GM19193 (cell line): ENCODE measurements around the gene PITPNC1.

Experiments used
- POLR2A ChIP-seq: IDR thresholded peaks from 4 replicates; pipeline ENCODE4 v1.6.1; 2011; ENCODE audit not compliant: insufficient read depth, insufficient read length; ENCODE audit errors: extremely low read depth

The PITPNC1 gene

DNA sequence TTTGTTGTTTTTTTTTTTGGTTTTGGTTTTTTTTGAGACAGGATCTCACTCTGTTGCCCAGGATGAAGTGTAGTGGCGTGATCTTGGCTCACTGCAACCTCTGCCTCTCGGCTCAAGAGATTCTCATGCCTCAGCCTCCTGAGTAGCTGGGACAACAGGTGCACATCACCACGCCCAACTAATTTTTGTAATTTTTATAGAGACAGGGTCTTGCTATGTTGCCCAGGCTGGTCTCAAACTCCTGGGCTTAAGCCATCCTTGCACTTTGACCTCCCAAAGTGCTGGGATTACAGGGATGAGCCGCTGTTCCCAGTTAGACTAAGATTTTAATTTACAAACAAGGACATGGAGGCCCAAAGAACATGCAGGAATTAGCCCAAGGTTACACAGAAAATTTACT, 248.9 kb downstream of the PITPNC1 start:
- no peak for TF ChIP-seq POLR2A

DNA sequence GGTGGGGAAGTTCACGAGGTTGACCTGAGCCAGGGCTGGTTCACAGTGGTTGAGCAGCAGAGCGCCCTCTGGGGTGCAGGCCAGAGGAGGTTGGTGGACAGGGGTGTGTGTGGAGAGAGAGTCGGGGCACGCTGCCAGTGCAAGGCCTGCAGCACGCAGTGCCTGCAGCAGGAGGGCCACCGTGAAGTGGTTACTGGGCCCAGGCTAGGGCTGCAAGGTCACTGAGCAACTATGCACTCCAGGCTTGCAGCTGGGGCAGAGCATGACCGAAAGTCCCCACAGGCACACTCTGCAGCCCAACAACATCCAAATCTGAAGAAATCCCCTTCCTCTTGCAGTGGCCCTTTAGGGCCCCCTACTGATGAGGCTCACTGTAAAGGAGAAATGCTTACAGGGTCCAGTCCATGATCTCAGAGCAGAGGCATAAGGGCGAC, 251.5 kb downstream of the PITPNC1 start:
- no peak for TF ChIP-seq POLR2A

DNA sequence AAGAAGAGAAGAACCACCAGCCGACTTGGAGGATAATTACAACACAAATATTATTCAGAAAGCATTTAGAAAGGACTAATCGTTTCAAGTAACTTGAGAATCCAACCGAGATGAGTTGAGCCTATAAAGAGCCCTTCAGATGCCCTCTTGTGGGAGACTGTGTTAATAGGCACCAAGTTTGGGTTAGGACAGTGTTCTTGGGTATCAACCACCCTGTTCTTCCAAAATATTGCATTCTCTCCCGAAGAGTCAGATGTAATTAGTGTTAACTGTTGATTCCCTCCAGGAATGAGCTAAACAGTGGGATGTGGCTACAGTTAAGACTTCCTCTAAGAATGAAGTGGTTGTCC, 252.9 kb downstream of the PITPNC1 start:
- TF ChIP-seq POLR2A: no peak

DNA sequence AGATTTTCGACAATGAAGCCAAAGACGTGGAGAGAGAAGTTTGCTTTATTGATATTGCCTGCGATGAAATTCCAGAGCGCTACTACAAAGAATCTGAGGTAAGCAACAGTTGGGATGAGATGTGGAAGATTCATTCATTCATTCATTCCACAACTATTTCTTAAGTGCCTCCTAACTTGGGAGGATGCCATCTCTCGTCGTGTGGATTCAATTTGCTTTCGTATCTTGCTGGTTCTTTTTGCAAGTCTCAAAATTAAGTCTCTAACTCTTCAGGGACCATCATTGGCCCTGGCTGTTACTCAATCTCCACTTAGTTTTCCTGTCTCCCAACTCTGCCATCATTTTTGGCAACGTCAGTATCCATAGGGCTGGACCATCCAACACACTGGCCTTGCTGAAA, 255.1 kb downstream of the PITPNC1 start:
- TF ChIP-seq POLR2A: no peak

DNA sequence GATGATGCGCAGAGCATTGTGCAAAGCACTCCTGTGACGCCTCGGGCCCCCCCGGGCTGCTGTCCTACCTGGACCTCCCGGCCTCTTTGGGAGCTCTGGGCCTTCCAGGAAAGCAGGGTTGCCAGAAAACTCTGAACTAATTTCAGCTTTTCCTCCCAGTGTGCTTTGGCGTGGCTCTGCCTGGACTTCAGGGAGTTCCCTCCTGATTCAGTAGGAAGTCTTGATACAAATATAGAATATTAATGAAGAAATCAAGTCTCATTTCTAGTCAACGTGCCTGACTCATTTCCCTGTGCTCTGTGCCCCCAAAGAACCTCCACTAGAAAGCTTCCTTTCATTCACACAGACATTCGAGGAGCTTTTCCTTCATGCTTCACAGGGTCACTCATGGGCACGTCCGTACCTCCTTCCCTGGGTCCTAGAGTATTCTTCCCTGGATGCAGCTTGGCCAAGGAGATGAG, 256.7 kb downstream of the PITPNC1 start:
- no peak for TF ChIP-seq POLR2A

DNA sequence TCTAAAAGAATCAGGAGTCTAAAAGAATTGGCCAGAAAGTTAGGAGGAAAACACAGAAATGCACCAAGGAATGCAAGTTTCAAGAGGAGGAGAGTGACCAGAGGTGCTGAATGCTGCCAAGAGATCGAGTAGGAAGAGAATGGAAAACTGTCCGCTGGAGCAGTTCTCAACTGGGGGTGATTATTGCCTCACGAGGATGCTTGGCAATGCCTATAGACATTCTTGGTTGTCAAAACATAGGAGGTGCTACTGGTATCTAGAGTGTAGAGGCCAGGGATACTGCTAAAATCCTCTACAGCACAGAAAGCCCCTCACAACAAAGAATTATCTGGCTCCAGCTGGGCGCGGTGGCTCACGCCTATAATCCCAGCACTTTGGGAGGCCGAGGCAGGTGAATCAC, 258.6 kb downstream of the PITPNC1 start:
- TF ChIP-seq POLR2A: no peak

DNA sequence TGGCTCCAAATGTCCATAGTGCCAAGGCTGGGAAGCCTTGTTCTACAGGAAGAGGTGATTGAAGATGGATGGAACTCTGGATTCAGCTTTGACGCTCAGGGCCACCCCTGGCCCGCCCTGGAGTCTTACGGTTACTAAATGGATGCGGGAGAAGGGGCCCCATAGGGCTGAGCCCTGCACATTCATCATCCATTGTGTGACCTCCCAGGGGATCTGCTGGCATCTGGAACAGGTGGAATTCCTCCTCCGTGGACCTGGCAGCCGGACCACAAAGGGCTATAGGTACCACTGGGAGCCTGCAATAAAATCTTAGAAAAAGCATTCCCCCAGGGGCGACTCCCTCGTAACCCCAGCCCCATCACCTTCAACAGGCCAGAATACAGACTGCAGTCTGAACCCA, 259.2 kb downstream of the PITPNC1 start:
- TF ChIP-seq POLR2A: no peak

DNA sequence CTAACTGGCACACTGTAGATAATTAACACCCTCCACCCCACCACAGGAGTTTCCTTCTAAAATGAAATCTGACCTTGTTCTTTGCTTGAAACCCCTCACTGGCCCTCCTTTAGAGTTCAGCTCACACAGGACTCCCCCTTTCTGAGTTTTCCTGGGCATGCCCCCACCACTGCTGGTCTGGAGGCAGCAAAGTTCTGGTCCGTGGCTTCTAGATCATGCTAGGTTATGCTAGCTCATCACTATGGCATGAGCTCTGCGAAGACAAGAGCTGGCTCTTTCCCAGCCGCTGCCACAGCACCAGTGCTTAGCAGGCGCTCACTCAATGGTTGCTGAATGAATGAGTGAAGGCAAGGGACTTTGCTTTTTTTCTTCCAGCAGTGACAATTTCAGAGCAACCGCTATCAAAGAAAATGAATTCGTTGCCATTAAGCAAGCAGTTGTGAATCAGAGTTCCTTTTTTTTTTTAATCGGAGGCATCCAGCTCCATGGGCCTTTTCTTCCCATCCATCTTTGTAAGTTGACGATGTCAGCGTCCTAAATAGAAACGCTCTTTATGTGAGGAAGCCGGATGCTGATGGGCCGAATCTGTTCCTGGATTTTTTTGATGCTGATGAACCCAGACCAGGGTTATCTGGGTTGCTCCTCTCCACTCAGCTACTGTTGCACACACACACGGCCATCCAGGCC, 259.9 kb downstream of the PITPNC1 start:
- TF ChIP-seq POLR2A: no peak

DNA sequence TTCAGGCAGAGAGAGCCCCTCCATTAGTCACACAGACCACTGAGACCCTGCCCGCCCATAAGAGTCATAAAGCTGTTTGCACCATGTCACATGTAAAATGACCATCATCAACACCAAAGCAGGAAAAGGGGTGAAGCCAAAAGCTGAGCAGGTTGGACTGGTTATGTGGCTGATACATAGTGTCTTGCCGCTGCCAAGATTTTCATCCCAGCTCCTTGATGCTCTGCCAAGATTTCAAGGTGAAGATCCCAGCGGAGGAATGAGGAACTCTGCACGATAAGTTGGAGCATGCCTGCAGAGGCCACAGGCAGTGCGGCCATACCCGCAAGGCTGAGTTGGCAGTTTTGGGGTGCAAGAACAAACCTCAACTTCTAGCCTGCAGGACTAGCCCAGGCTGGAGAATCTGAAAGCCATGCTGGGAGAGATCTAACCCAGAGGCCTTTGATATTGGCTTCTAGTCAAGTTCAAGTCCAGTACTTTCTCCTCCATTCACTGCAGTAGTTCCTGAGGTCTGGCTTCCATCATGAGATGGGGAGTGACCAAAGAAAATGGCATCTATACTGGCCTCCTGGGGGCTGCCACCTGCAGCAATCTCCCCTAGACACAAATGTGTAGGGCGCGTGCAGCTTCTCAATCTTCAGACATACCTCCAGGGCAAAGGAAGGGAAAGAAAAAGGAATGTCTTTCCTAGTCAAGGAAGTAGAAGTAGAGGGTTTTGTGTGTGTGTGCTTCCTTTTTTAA, 261.0 kb downstream of the PITPNC1 start:
- no peak for TF ChIP-seq POLR2A

DNA sequence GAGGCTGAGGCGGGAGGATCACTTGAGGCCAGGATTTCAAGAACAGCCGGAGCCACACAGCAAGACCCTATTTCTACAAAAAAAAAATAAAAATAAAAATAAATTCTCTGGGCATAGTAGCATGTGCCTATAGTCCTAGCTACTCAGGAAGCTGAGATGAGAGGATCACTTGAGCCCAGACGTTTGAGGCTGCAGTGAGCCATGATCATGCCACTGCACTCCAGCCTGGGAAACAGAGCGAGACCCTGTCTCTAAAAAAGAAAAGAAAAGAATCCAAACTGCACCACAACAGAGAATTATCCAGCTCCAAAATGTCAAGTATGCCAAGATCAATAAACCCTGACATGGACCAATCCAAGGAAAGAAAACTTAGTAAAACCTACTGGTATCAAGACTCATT, 261.8 kb downstream of the PITPNC1 start:
- no peak for TF ChIP-seq POLR2A

DNA sequence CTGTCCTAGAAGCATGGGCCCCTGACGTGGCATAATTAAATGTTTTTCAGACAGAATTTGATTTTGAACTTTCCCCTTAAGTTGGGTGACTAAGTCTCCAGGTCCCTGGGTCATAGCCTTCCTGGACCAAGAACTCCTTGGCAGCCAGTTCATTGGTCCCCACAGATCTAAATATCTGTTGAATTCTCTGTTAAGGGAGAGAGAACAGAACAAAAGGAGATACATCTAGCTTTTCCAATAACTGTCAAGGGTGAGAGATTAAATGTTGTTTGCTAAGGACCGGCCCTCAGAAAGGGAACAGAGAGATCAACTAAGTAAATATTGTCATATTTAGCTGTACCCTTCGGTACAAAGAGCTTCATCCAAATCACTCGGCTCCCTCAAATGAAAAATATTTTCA, 262.5 kb downstream of the PITPNC1 start:
- no peak for TF ChIP-seq POLR2A

DNA sequence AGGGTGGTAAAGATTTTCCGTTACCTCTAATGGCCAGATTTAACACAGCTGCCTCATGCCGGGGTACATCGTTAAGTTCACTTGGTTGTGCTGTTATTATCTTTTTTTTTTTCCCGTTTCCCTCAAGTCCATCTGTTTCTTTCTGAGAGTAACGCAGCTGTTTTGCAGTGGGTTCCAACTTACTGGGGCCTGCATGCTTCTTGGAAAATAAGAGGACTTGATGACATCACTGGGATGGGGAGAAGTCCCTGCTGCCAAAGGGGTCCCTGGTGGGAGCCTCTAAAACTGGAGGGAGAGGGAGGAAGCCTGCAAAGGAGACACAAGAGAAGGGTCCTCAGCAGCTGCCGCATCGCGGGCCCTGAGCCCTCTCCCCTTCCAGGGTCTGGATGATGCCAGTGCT, 262.9 kb downstream of the PITPNC1 start:
- TF ChIP-seq POLR2A: no peak

DNA sequence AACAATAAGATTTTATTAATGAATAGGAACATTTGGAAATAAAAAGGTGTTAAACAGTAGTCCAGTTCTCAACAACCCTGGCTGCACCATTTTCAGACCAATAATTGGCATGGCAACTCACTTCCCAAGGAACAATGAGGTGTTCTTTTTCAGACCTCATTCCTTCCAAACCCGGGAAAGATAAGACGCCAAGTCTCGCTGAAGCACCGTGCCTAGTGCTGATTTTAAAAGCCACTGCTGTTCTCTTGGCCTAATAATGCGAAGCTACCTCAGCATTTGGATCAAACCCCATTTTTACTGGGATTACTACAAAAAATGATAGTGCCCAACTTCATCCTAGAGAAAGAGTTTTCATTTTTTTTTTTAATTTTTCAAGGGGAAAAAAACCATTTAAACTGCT, 265.4 kb downstream of the PITPNC1 start:
- no peak for TF ChIP-seq POLR2A

DNA sequence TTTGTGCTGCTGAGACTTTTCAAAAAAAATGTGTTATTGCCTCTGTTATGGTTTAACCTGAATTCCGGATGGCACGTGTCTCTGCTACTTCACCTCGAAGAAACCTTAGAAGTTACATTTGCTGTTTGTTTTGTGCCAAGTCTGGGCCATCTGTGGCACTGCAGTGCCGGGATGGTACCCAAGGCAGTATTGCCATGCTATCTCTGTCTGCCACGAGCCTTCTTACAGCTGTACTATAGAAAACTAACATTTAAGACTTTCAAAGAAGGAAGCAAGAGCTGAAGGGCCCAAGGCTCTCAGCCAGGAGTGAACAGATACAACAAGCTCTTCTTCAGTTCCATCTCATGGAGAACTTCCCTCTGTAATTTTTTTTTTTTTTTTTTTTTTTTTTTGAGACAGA, 267.0 kb downstream of the PITPNC1 start:
- no peak for TF ChIP-seq POLR2A

DNA sequence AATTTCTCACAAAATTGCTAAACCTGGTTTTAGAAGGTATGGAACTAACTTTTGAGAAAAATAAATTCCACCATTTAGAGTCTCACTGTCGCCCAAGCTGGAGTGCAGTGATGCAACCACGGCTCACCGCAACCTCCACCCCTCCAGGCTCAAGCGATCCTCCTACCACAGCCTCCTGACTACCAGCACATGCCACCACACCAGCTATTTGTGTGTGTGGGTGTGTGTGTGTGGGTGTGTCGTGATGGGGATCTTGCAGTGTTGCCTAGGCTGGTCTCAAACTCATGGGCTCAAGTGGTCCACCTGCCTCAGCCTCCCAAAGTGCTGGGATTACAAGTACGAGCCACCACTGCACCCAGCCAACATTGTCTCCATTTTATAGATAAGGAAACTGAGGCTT, 269.4 kb downstream of the PITPNC1 start:
- no peak for TF ChIP-seq POLR2A

DNA sequence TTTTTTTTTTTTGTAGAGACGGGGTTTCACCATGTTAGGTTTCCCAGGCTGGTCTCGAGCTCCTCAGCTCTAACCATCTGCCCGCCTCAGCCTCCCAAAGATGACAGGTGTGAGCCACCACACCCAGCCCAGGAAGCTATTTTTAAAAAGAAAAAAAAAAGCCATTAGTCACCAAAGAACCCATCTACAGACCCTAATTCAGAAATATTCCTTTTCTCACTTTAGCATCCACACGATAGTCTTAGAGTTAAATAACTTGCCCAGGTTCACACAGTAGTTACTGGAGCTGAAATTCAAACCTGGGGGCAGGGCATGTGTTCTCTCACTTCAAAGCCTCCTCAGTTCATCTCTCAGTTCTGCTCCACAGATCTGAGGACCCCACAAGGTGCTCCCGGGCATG, 270.4 kb downstream of the PITPNC1 start:
- no peak for TF ChIP-seq POLR2A
